GM21529 (cell line): ENCODE results near the gene ZFP3.
"Not testable (repeated sequence)": the region's sequence is repeated elsewhere in the genome, so short reads cannot be mapped to it uniquely, and the experiment has no call there.

Source experiments
- ATAC-seq: cut with Tn5 transposase; IDR thresholded peaks from one replicate; pipeline ENCODE4 v1.9.1; 2021; ENCODE audit not compliant: unreplicated experiment

Gene ZFP3

DNA sequence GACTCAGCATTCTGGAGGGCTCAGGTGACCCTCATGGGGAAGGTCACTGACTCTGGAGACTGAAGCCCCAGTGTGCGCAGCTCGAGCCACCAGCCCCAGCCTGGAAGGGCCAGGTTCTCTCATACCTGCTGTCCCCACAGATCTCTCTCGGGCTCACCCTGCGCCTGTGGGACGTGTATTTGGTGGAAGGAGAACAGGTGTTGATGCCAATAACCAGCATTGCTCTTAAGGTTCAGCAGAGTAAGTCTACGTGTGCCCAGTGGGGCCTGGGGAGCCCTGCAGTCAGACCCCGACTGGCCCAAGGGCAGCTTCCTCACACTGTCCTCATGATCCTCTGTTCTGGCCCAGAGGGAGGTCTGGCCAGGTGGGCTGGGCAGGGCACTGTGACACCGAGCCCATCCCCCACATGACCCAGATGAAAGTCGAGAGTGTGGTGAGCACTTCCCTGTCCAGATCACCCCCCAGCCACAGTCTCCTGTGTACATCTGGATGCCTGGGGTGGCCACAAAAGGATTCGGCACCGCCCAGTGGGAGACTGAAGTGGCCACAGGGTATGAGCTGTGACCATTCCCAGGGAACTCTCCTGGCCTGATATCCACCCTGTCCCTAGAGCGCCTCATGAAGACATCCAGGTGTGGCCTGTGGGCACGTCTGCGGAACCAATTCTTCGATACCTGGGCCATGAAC is 59.4 kb downstream of the ZFP3 start:
- not testable (repeated sequence) for ATAC-seq

DNA sequence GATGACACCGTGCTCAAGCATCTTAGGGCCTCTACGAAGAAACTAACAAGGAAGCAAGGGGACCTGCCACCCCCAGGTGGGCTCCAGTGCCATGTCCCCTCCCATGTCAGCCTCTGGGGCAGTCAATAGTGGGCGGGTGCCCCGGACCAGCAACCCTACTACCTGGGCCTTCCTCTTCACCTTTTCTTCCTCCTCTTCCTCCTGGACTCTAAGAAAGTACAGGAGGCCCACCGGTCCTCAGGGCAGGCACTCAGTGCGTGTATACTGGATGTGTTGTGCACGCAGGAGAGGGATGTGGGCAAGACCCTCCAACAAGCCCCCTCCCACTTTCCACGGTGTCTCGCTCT is 59.9 kb downstream of the ZFP3 start:
- not testable (repeated sequence) for ATAC-seq

DNA sequence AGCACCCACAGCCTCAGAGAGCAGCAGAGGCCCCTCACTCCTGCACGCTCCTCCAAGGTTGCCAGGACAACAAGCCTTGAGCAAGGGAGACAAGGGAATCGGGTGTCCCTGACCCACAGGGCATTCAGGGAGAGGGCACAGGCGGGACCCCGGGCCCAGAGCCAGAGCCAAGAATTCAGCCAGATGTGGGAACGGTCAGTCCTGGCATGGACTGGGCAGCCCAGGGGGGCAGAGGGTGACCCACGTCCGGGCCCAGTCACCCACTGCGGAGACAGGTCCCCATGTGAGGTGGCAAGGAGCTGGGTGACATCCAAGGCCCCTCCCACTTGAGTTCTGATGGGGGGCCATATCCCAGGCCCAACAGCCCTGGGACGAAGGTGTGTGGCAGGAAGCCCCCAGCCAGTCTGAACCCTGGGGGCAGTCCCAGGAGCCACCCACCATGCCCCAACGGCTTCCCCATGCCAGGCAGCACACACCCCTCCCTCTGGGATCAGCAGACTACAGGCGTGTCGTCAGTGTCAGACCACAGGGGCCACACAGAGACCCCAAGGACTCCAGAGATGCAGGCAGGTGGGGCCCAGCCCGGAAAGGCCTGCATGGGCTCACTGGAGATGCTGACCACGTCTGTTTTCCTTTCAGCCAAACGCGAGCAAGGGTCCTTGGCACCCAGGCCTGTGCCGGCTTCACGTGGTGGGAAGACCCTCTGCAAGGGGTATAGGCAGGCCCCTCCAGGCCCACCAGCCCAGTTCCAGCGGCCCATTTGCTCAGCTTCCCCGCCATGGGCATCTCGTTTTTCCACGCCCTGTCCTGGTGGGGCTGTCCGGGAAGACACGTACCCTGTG is 60.6 kb downstream of the ZFP3 start:
- ATAC-seq, result no peak

DNA sequence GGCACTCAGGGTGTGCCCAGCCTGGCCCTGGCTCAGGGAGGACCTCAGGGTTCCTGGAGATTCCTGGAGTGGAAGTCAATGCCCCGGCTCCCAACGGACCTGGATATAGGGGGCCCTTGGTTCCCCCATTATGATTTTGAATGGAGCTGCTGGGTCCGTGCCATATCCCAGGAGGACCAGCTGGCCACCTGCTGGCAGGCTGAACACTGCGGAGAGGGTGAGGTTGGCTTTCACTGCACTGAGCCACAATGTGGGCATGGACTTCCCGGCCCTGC is 61.1 kb downstream of the ZFP3 start:
- ATAC-seq, result no peak

DNA sequence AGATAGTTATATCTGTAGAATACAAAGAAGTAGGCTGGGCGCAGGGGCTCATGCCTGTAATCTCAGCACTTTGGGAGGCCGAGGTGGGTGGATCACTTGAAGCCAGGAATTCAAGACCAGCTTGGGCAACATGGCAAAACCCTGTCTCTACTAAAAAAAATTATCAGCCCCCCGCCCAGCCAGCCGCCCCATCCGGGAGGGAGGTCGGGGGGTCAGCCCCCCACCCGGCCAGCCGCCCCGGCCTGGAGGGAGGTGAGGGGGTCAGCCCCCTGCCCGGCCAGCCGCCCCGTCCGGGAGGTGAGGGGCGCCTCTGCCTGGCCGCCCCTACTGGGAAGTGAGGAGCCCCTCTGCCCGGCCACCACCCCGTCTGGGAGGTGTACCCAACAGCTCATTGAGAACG is 64.6 kb downstream of the ZFP3 start:
- not testable (repeated sequence) for ATAC-seq
